Activated CD4-positive, alpha-beta T cell treated with anti-CD3 and anti-CD28 coated beads, Interleukin-2, amount 10 ng/mL, durations not matched to agents 7 days and 5 days (primary cell): Measurements from ENCODE around the gene RBPJL. TPM values are rescaled to one million over a fixed set of nuclear protein-coding genes. Genes with fewer than 3 reads are reported as not detected.

Experiments used
- CTCF ChIA-PET: fragments of 350-600 bp; sonication (Branson Sonifier 250); formaldehyde crosslinking; loops from one replicate; lab custom pipeline; 2021; ENCODE audit warnings: antibody characterized with exemption; lab: Charles Lee
- POLR2A ChIA-PET: fragments of 350-600 bp; sonication (Branson Sonifier 250); formaldehyde crosslinking; loops from one replicate; lab custom pipeline; 2021; ENCODE audit warnings: antibody characterized with exemption; lab: Charles Lee
- DNase-seq: peaks from one replicate; pipeline ENCODE4 v3.0.0-alpha.2; 2020
- H3K27ac Mint-ChIP-seq: one replicate; pipeline ENCODE4 v1.8.0; 2021; ENCODE audit warnings: mild to moderate bottlenecking, moderate library complexity, mixed read lengths
- H3K27me3 Mint-ChIP-seq: one replicate; pipeline ENCODE4 v1.8.0; 2021; ENCODE audit warnings: mixed read lengths
- H3K36me3 Mint-ChIP-seq: one replicate; pipeline ENCODE4 v1.8.0; 2021; ENCODE audit warnings: low read depth, mixed read lengths
- H3K4me1 Mint-ChIP-seq: one replicate; pipeline ENCODE4 v1.8.0; 2021; ENCODE audit warnings: mixed read lengths
- H3K4me3 Mint-ChIP-seq: one replicate; pipeline ENCODE4 v1.8.0; 2021; ENCODE audit warnings: mild to moderate bottlenecking, moderate library complexity, mixed read lengths
- H3K9me3 Mint-ChIP-seq: one replicate; pipeline ENCODE4 v1.8.0; 2021; ENCODE audit warnings: mixed read lengths
- total RNA-seq, 2 experiments: library from RNA; stranded (reverse); gene quantifications; one replicate each; pipeline ENCODE4 v1.2.3, GENCODE V29; 2021

RBPJL gene
- total RNA-seq, 2 experiments from 2014 or later, result not detected

DNA sequence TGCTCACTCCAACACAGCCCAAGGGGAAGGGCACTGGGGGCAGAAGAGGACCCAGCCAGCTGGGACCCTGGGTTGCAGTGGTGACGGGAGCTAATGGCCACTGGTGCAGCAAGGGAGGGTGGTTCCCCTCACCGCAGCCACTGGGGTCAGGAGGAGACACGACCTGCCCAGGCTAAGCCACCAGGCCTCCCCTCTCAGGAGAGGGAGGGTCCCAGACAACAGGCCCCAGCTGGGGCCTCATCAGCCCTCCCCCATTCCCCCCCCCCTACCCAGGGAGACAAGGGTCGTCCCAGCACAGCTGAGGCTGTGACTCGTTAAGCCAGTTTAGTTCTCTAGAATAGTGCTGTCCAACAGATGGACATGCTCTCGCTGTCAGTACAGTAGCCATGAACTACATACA lies 18.7 kb downstream of the RBPJL start:
- Mint-ChIP-seq H3K4me1 (peaks cover 12% of the 10 kb centered on the region), H3K4me3 (no peak overlapping the region), H3K36me3 (peaks cover 1% of the 10 kb centered on the region), H3K9me3 (no peaks in the 10 kb centered on the region), H3K27me3 (no peaks in the 10 kb centered on the region), H3K27ac (no peak overlapping the region)
- POLR2A ChIA-PET, result no interaction called here
- DNase-seq, result no peak
- CTCF ChIA-PET, result interaction anchor here (0.6 to 3.8 kb wide), 6 partner anchors 14 to 468 kb away, joined by 3 to 10 read pairs (median 5); partner anchors contain the start of gene SYS1

DNA sequence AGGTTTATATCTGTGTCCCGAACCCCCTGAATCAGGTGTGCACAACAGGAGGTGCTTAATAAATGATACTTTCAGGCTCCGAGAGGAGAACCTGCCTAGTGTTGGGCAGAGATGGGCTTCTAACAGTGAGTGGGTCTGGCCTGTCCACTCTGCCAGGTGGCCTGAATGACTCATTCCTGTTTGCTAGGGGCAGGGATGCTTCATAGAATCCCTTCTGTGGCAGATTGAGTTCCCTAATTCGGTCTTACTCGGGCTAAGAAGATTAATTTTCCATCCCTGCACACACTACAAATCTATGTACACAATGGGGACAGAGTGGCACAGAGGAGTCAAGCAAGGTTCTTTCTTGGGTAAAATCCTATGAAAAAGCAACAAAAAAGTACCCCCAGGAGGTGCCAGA lies 21.8 kb downstream of the RBPJL start:
- Mint-ChIP-seq H3K27me3 (no peaks in the 10 kb centered on the region), H3K4me1 (no peaks in the 10 kb centered on the region)
- CTCF ChIA-PET, result no interaction called here

DNA sequence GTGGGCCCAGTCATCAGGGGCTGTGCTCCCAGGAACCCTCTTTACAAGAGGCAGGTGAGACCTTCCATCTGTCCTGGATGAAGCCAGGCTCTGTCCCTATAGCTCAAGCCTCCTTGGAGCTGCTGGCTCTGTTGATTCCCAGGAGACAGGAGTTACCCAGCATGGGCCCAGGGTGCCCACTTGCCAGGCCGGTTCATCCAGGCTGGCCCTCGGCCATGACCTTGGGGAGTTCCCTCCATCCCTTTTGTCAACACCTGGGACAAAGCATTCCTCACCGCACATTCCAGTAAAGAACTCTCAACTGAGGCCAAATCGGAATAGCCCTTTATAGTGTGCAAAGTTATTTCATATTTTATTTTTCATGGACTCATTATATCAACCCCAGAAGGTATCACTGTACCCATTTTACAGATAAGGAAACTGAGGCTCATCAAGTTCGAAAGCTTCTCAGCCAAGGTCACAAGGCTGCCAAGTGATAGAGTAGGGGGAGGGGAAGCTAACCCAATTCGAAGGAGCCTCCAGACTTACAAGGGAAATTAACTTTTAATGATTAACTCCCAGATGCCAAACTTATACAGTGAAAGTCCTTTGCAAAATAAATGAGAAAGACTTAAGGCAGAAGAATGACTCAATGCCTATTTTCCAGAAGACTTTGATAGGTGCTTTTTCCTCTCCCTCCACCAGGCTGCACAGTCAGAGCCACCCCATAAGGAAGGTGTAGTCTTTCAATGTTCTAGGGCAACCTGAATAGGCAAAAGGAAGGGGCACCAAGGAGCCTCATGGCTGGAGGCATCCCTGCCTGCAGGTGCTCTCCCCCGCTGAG lies 23.1 kb downstream of the RBPJL start:
- no peak overlapping the region for H3K4me3 Mint-ChIP-seq
- no peaks in the 10 kb centered on the region for H3K4me1 Mint-ChIP-seq
- H3K27ac Mint-ChIP-seq, result no peak overlapping the region
- peaks cover 4% of the 10 kb centered on the region for H3K36me3 Mint-ChIP-seq
- no peaks in the 10 kb centered on the region for H3K27me3 Mint-ChIP-seq
- POLR2A ChIA-PET, result no interaction called here
- CTCF ChIA-PET, result no interaction called here
- H3K9me3 Mint-ChIP-seq, result no peaks in the 10 kb centered on the region
- no peak for DNase-seq

More for the DNA sequence above, 21.8 kb downstream of the RBPJL start:
- Mint-ChIP-seq H3K36me3 (peaks cover 4% of the 10 kb centered on the region), H3K4me3 (no peak overlapping the region), H3K9me3 (no peaks in the 10 kb centered on the region), H3K27ac (no peak overlapping the region)
- POLR2A ChIA-PET, result no interaction called here
- DNase-seq, result no peak

DNA sequence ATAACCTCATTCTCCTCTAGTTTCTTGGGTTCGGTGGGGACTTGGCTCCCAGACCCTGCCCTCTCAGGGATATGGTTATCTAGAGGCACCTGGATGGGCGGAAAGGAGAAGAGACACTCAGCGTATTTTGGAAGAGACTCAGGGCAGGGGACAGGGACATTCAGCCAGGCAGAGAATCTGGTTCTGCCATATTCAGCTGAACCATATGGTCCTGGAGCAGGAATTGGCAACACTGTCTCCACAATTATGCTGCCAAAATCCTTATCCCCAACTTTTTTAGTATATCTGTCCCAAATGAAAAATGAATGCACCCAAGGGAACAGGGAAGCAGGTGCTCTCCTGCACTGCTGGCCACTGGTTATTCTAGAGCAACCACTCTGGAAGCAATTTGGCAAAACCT lies 23.8 kb downstream of the RBPJL start:
- POLR2A ChIA-PET, result no interaction called here
- CTCF ChIA-PET, result interaction anchor here (0.9 kb wide), 2 partner anchors 11 to 33 kb away, joined by 3 read pairs; partner anchors contain the start of gene SYS1

DNA sequence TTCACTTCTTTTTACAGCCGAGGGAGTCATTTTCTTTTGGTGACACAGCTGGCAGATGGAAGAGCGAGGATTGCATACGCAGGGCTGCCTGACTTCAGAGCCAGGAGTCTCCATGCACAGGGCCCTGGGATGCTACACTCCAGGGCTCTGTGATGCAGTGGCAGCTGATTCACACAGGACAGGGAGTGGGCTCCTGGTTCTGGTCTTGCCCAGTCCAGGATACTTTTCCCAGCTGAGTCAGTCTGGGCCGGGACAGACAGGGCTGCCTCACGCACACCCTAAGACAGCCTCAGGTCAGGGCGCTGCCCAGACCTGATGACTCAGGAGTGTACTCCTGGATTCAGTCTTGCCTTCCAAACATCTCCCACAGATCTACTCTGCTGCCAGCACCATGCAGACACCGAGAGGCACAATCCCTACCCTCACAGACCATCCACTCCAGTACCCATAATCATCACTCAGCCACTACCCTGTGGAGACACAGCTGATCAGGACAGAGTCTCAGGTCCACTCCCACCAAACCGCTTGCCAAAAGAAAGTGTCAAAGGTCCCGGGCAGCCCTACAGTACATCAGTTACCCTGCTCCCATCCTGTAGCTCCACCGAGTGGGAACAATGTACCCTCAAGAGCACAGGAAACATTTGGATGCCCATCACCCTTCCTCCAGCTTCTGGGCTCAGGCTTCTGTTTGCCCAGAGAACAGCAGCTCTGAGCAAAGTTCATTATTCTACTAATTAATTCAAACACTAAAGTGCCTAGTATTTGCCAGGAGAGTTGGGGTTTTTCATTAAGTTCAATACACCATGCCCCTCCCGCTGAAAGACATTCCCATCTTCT lies 30.1 kb downstream of the RBPJL start:
- POLR2A ChIA-PET, result no interaction called here
- H3K27ac Mint-ChIP-seq, result no peak overlapping the region

More for the DNA sequence above, 23.8 kb downstream of the RBPJL start:
- Mint-ChIP-seq H3K4me1 (no peaks in the 10 kb centered on the region), H3K36me3 (peaks cover 4% of the 10 kb centered on the region), H3K27me3 (no peaks in the 10 kb centered on the region), H3K4me3 (no peak overlapping the region), H3K9me3 (no peaks in the 10 kb centered on the region), H3K27ac (no peak overlapping the region)
- no peak for DNase-seq

DNA sequence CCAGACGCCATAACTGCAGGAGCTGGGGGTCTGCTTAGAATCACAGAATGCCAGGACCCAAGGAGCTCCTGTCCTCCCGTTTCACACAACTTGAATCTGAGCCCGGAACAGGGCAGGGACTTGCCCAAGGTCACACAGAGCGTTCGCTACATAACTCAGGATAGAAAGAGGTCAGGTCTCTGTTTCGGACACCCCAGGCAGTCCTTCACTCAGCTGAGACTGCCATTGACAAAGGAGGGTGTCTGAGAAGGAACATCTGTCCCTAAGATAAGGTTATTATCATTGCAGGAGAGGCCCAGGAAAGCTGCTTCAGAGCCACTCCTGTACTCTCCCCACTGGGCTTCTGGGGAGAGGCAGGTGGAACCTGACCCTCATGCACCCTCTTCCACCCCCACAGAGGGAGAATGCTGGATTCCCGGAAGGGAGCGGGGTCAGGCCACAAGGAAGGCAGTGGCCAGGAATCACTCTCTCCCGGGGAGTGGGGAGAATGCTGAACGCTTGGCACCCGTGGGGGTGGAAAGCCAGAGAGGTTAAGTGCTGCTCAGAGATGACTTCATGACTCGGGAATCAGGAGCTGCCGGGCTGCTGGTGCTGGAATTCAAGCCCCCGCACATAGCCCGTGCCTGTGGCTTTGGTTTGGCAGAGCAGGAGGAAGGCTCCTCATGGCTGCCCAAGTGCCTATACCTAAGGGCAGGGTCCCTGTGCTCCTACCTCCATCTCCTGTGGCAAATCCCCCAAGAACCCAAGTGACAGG lies 30.9 kb downstream of the RBPJL start:
- no peaks in the 10 kb centered on the region for H3K9me3 Mint-ChIP-seq
- DNase-seq, result no peak
- ChIA-PET POLR2A (no interaction called here), CTCF (interaction anchor here (0.8 to 0.9 kb wide), 2 partner anchors 10 to 36 kb away, joined by 3 to 5 read pairs; partner anchors contain the start of gene SDC4)
- no peak overlapping the region for H3K4me3 Mint-ChIP-seq
- no peak overlapping the region for H3K27ac Mint-ChIP-seq
- peaks cover 3% of the 10 kb centered on the region for H3K4me1 Mint-ChIP-seq
- no peaks in the 10 kb centered on the region for H3K36me3 Mint-ChIP-seq
- no peaks in the 10 kb centered on the region for H3K27me3 Mint-ChIP-seq

More for the DNA sequence above, 30.1 kb downstream of the RBPJL start:
- Mint-ChIP-seq H3K4me1 (peaks cover 3% of the 10 kb centered on the region), H3K9me3 (no peaks in the 10 kb centered on the region), H3K4me3 (no peak overlapping the region), H3K36me3 (no peaks in the 10 kb centered on the region), H3K27me3 (no peaks in the 10 kb centered on the region)
- DNase-seq, result no peak
- CTCF ChIA-PET, result interaction anchor here (0.8 to 2.6 kb wide), 3 partner anchors 8 to 37 kb away, joined by 3 to 8 read pairs (median 5); partner anchors contain the start of gene SDC4

DNA sequence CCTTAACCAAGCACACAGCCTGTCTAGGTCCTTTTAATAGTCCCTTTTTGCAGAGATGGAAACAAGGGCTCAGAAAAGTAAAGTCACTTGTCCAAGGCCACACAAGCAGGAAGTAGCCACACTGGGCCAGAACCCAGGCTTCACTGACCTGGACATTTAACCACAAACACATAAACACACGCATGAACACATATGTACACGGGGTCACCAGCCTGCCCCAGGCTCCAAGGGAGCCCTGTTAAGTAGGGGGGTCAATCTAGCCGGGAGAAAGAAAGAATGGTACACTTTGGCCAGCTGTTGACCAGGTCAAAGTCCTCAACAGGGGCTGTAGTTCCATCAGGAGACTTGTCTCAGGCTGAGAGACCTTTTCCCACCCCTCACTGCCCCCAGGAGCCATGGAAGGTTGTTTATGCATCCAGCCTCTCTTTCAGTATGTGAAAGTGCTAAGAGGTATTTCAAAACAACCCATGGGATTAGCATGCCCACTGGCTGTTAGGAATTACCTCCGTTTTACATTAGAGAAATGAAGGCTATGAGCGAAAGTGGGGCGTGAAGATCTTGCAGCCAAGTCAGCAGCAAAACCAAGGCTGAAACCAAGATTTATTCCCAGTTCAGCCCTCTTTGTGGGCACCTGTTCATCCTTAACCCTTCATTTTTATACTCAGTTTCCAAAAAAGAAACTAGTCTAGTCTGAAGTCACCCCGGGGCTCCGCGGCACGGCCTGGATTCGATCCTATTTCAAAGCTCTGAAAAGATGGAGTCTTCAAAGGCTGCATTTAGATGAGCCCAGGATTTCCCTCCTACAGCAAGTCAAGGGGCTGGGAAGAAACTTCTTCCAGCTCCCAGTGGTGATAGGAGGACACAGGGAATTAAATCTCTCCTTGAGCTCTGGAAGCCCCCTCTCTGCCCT lies 31.7 kb downstream of the RBPJL start:
- ChIA-PET CTCF (interaction anchor here (1.6 to 1.7 kb wide), 2 partner anchors 18 to 25 kb away, joined by 4 to 5 read pairs; partner anchors contain the start of gene SYS1), POLR2A (no interaction called here)
- no peak overlapping the region for H3K27ac Mint-ChIP-seq

DNA sequence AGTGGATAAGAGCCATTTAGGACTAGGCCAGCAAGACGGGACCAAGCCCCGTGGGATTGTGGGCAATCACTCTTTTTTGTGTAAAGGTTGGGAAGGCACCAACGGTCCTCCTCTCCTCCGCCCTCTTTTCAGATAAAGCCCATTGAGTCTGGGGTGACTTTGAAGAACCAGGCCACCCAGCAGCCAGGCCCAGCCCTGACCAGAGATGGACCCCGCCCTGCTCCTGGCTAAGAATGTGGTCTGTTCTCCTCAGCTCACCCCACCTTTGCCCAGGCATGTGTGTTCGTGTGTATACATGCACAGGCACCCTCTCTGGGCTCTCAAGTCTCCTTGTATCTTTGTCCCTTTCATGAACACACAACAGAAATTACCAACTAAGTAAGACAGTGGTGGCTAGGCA lies 32.4 kb downstream of the RBPJL start:
- Mint-ChIP-seq H3K36me3 (no peaks in the 10 kb centered on the region), H3K4me3 (no peak overlapping the region), H3K27ac (no peak overlapping the region), H3K4me1 (peaks cover 3% of the 10 kb centered on the region), H3K27me3 (no peaks in the 10 kb centered on the region), H3K9me3 (no peaks in the 10 kb centered on the region)
- ChIA-PET POLR2A (no interaction called here), CTCF (interaction anchor here (1.6 to 1.7 kb wide), 3 partner anchors 19 to 27 kb away, joined by 3 to 5 read pairs (median 4); partner anchors contain the start of gene SYS1)
- DNase-seq, result no peak

More for the DNA sequence above, 31.7 kb downstream of the RBPJL start:
- no peaks in the 10 kb centered on the region for H3K9me3 Mint-ChIP-seq
- no peaks in the 10 kb centered on the region for H3K27me3 Mint-ChIP-seq
- H3K4me3 Mint-ChIP-seq, result no peak overlapping the region
- peaks cover 3% of the 10 kb centered on the region for H3K4me1 Mint-ChIP-seq
- H3K36me3 Mint-ChIP-seq, result no peaks in the 10 kb centered on the region
- DNase-seq, result no peak

DNA sequence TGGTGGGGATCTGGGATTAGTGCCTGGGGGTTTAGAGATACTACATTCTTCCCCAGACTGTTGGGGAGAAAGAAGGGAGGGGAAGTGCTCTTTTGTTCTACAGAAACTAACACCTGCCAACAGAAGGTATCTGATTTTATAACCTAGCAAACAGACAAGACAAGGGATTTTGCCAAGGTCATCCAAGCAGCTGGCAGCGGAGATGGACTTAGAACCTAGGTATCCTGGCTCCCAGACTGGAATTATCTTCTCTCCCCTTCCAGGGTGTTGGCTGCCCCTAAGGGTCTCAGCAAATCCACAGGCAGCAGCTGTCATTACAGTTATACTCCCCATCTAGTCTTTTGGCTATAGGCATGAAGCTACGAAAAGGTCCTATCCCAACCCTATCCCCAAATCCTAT lies 33.2 kb downstream of the RBPJL start:
- no peaks in the 10 kb centered on the region for H3K27me3 Mint-ChIP-seq
- no peak for DNase-seq
- H3K27ac Mint-ChIP-seq, result no peak overlapping the region
- ChIA-PET POLR2A (no interaction called here), CTCF (interaction anchor here (1.6 to 1.7 kb wide), 3 partner anchors 20 to 28 kb away, joined by 3 to 5 read pairs (median 4); partner anchors contain the start of gene SYS1)
- no peaks in the 10 kb centered on the region for H3K36me3 Mint-ChIP-seq
- peaks cover 3% of the 10 kb centered on the region for H3K4me1 Mint-ChIP-seq
- H3K4me3 Mint-ChIP-seq, result no peak overlapping the region
- no peaks in the 10 kb centered on the region for H3K9me3 Mint-ChIP-seq

DNA sequence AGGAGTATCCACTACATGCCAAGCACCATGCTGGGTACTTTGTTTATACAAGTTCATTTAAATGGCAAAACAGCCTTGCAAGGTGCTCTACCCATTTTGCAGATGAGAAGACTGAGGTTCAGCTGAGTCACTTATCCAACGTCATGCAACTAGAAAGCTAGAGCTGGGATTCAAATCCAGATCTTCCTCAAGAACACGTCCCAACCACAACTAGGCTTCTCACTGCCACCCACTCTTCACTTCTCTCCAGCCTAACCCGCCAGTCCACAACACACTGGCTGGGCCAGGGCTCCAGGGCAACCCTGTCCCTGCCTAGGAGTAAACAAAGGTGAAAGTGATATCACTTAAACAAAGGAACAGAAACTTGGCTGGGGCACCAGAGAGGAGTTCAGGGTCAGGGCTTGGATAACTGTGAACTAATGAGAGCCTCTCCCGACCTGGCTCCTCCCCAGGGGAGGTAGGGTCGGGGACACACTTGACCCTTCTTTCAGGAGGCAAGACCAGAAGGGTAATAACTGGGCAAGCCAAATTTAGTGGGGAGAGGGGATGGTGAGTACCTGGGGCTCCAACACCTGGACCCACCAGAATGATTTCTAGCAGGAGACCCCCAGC lies 33.7 kb downstream of the RBPJL start:
- H3K4me1 Mint-ChIP-seq, result peaks cover 3% of the 10 kb centered on the region
- H3K36me3 Mint-ChIP-seq, result no peaks in the 10 kb centered on the region
- ChIA-PET POLR2A (no interaction called here), CTCF (interaction anchor here (1.6 to 2.0 kb wide), 3 partner anchors 17 to 29 kb away, joined by 3 to 7 read pairs (median 5); no protein-coding TSS in a partner anchor)
- DNase-seq, result no peak
- no peaks in the 10 kb centered on the region for H3K27me3 Mint-ChIP-seq
- no peak overlapping the region for H3K27ac Mint-ChIP-seq
- H3K4me3 Mint-ChIP-seq, result no peak overlapping the region
- no peaks in the 10 kb centered on the region for H3K9me3 Mint-ChIP-seq

DNA sequence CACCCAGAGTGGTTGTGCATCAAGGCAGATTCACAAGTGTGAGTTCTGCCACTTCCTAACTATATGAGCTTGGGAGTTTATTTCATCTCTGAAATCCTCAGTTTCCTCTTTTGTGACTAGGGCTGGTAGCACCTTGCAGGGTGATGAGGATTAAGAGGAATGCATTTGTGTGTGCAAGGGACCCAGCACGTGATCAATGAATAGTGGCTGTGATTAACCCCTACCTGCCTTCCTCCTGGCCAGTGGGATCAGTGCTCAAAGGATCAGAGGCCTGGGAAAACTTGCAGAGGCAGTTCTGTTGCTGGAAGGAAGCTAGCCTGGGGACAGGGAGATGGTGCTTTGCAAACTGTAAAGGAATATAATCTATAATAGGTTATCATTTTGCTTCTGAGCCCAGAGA lies 34.3 kb downstream of the RBPJL start:
- Mint-ChIP-seq H3K27ac (no peak overlapping the region), H3K36me3 (no peaks in the 10 kb centered on the region), H3K9me3 (no peaks in the 10 kb centered on the region), H3K4me1 (peaks cover 8% of the 10 kb centered on the region), H3K27me3 (no peaks in the 10 kb centered on the region), H3K4me3 (no peak overlapping the region)
- DNase-seq, result no peak
- ChIA-PET POLR2A (no interaction called here), CTCF (interaction anchor here (2.0 kb wide), 1 partner anchor 18 kb away, joined by 7 read pairs; no protein-coding TSS in a partner anchor)
